T-helper 2 cell treated with Interferon-gamma antibody and Interleukin-4, amounts not matched to agents 100 ng/mL and 5 ng/mL, for 36 hours (primary cell): ENCODE data around the gene C2CD2L. TPM values are rescaled to one million over a fixed set of nuclear protein-coding genes. Genes with fewer than 3 reads are reported as not detected.

Experiments used
- total RNA-seq: library from RNA; stranded (reverse); gene quantifications from 2 replicates; pipeline ENCODE4 v1.2.3, GENCODE V29; 2022

The C2CD2L gene
- total RNA-seq, 1 donor from 2014 or later = 29.9 TPM

Other genes starting within 250 kb of the C2CD2L start
- 0.30 and 0.41 TPM in 2 replicates for gene CXCR5, start 223.5 kb upstream of the C2CD2L start, total RNA-seq
- 54.8 and 56.5 TPM in 2 replicates for gene BCL9L, start 181.4 kb upstream of the C2CD2L start, total RNA-seq
- not detected in 2 replicates for gene UPK2, start 151.0 kb upstream of the C2CD2L start, total RNA-seq
- not detected in 2 replicates for gene FOXR1, start 135.6 kb upstream of the C2CD2L start, total RNA-seq
- 51.2 and 52.3 TPM in 2 replicates for gene CENATAC, start 109.2 kb upstream of the C2CD2L start, total RNA-seq
- 1,476 and 1,513 TPM in 2 replicates for gene RPS25, start 89.0 kb upstream of the C2CD2L start, total RNA-seq
- gene TRAPPC4, start 88.6 kb upstream of the C2CD2L start, total RNA-seq = 82.3 and 86.6 TPM in 2 replicates
- 21.7 and 24.1 TPM in 2 replicates for gene SLC37A4, start 76.5 kb upstream of the C2CD2L start, total RNA-seq
- 207 and 217 TPM in 2 replicates for gene HYOU1, start 50.1 kb upstream of the C2CD2L start, total RNA-seq
- gene VPS11, start 39.5 kb upstream of the C2CD2L start, total RNA-seq = 31.7 and 36.5 TPM in 2 replicates
- 35.7 and 36.0 TPM in 2 replicates for gene HMBS, start 22.5 kb upstream of the C2CD2L start, total RNA-seq
- 68.0 and 71.5 TPM in 2 replicates for gene DPAGT1, start 5.5 kb upstream of the C2CD2L start, total RNA-seq
- 39.6 and 44.2 TPM in 2 replicates for gene HINFP, start 14.2 kb downstream of the C2CD2L start, total RNA-seq
- 0.07 and 0.48 TPM in 2 replicates for gene ABCG4, start 41.7 kb downstream of the C2CD2L start, total RNA-seq
- gene NLRX1, start 61.4 kb downstream of the C2CD2L start, total RNA-seq = 23.7 TPM in 2 replicates
- gene NHERF4, start 78.1 kb downstream of the C2CD2L start, total RNA-seq = 0.14 and 0.23 TPM in 2 replicates
- 41.1 and 43.4 TPM in 2 replicates for gene CBL, start 99.0 kb downstream of the C2CD2L start, total RNA-seq
- 2.0 and 2.5 TPM in 2 replicates for gene MCAM, start 209.8 kb downstream of the C2CD2L start, total RNA-seq
- 33.0 and 34.3 TPM in 2 replicates for gene RNF26, start 227.2 kb downstream of the C2CD2L start, total RNA-seq
- gene C1QTNF5, start 233.5 kb downstream of the C2CD2L start, total RNA-seq = not detected in 2 replicates
- not detected in 2 replicates for gene MFRP, start 239.4 kb downstream of the C2CD2L start, total RNA-seq